ENCODE data around the gene PHF12.

Gene PHF12

DNA sequence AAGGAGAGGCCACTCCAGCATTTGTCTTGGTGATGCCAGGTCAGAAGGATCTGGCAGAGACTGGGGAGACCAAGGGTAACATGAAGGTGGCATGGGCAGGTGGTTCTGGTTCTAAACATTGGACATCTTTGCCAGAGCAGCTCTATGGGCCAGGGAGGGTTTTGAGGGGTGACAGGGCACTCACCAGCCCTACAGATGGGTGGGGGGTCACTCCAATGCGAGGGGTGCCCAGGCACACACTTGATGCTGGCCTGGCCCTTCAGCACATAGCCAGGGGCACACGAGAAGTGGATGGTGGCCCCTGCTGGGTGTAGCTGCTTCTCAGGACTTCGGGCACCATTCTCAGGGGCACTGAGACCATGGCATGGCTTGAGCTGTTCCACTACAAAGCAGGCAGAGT is 5.5 kb upstream of the PHF12 start:
- in situ Hi-C loops (cut with MboI; ENCODE audit: low sequenced_read_pairs, unreplicated experiment): no loop called here
- no peak for TF ChIP-seq CTCF (IDR thresholded peaks at IDR 0.05; ENCODE audit: borderline replicate concordance, control extremely low read depth, extremely low read depth, insufficient read depth, missing control alignments)

DNA sequence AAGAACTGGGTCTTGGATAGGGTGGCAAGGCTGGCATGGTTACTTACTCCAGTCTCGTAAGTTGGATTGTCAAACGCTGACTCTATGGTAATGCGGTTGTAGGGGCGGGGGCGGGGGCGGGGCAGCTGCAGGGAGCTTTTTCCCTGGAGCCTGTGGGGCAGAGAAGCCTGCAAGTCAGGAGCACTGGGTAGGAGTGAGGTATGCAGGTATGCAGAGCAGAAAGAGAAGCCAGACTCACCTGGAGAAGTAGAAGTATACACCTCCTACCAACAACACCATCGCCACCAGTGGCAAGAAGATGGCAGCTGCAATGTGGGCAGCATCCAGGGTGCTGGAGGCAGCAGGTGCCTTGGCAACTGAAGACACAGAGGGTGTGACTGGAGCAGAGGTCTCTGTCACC is 4.8 kb upstream of the PHF12 start:
- in situ Hi-C loops (cut with MboI; ENCODE audit: low sequenced_read_pairs, unreplicated experiment): no loop called here
- no peak for TF ChIP-seq CTCF (IDR thresholded peaks at IDR 0.05; ENCODE audit: borderline replicate concordance, control extremely low read depth, extremely low read depth, insufficient read depth, missing control alignments)

More for the DNA sequence above, 5.5 kb upstream of the PHF12 start:
- DNase-seq (ENCODE audit: low spot score): no peak

DNA sequence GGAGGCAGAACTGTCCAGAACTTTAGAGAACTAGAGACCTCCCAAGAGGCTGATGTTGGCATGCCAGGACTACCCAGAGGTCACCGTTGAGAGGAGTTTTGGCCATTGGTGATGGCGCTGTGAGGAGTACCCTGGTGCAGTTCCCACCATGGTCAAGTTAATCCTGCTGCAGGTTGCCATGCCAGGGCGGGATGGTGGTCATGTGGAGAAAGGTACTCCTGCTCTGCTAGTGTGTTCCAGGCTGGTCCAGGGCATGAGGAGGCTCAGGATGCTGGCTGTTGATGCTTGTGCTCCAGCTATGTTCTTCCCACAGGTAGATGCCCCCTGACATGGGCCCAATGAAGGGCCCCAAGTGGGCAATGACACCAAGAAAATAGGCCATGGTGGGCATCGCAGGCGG is 4.1 kb upstream of the PHF12 start:
- in situ Hi-C loops (cut with MboI; ENCODE audit: low sequenced_read_pairs, unreplicated experiment): no loop called here
- TF ChIP-seq CTCF (IDR thresholded peaks at IDR 0.05; ENCODE audit: borderline replicate concordance, control extremely low read depth, extremely low read depth, insufficient read depth, missing control alignments): no peak
- peak; percentile 11 for DNase-seq (ENCODE audit: low spot score)

More for the DNA sequence above, 4.8 kb upstream of the PHF12 start:
- DNase-seq (ENCODE audit: low spot score): no peak

DNA sequence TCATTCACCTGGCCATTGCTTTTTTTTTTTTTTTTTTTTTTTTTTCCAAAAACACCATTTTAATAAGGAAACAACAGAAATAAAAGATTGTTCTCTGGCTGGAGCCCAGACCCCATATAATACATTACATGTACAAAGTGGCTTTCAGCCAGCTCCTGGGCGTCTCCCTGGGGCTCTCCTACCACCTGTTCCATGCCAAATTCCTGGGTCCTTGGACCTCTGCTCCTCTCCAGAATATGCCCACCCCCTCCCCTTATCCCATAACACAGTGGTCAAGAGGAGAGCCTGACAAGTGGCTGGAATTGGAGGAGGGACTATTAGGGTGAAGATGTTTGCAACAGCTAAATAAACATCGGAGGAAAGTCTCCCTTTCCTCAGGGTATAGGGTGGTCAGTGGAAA is 3.6 kb upstream of the PHF12 start:
- TF ChIP-seq CTCF (IDR thresholded peaks at IDR 0.05; ENCODE audit: borderline replicate concordance, control extremely low read depth, extremely low read depth, insufficient read depth, missing control alignments): no peak
- in situ Hi-C loops (cut with MboI; ENCODE audit: low sequenced_read_pairs, unreplicated experiment): no loop called here

DNA sequence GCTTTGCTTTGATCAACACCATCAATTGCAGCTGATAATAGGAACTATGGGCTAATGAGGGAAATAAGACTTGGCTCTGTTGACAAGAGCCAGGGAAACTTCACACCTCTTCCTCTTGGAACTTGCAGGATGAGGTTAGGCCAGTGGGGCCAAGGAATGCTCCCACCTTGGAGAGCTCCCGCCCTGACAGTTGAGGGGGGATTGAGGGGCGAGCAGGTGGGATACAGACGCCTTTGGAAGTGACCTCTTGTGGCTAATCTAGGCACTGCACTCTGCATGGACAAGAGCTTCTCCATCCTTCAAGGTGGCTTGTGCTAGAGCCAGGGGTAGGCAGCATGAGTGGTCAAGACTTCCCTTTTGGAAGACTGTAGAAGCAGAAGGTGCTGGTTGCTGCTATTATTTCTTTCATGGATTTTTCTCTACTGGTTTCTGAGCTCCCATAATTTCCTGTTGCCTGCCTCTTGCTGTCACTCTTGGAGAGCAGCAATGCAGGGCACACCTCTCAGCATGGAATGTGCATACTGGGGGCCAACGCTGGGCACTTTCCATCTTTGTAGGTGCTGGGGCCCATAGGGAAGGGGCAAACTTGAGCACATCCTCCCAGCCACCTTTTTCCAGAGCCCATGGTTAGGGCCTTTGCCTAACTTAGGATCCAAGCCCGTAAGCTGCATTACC is 2.3 kb upstream of the PHF12 start:
- in situ Hi-C loops (cut with MboI; ENCODE audit: low sequenced_read_pairs, unreplicated experiment): no loop called here
- peak; percentile 61 for DNase-seq (ENCODE audit: low spot score)

More for the DNA sequence above, 3.6 kb upstream of the PHF12 start:
- DNase-seq (ENCODE audit: low spot score): no peak

More for the DNA sequence above, 2.3 kb upstream of the PHF12 start:
- peak; percentile 83 for TF ChIP-seq CTCF (IDR thresholded peaks at IDR 0.05; ENCODE audit: borderline replicate concordance, control extremely low read depth, extremely low read depth, insufficient read depth, missing control alignments)

Measured in GM13976 (cell line).